GM08714 (cell line): ENCODE results near the gene ASH1L.

Experiments
- H3K4me3 ChIP-seq: fragments of 200-500 bp; sonication (Bioruptor generic); 2 replicates; pipeline ENCODE4 v1.5.1; 2014; ENCODE audit warnings: mild to moderate bottlenecking, low read length, inconsistent platforms
- ZNF274 ChIP-seq: IDR thresholded peaks from 2 replicates; pipeline ENCODE4 v1.6.1; 2012; ENCODE audit warnings: mild to moderate bottlenecking, low read depth, low read length

ASH1L gene

GRCh38 chr1:155485222-155485621 lies 77.4 kb downstream of the ASH1L start:
- TF ChIP-seq ZNF274, result no peak
- no peak overlapping the region for H3K4me3 ChIP-seq

DNA sequence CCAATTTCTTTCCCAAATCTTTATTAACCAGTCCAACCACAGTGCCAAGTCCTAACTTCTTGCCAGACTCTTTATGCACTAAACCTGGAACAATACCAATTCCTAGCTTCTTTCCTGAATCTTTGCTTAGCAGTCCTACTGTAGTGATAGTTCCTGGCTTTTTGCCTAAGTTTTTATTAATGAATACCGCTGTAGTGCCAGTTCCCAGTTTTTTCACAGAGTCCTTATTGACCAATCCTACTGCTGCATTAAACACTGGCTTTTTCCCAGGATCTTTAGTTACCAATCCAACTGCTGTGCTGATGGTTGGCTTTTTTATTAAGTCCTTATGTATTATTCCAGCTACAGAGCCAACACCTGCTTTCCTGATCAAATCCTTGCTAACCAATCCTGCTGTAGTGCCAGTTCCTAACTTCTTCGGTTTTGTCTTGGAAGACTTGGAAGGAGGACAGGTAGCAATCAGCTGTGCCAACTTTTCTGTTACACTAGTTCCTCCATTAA lies 80.8 kb downstream of the ASH1L start:
- H3K4me3 ChIP-seq, result no peak overlapping the region
- no peak for TF ChIP-seq ZNF274

DNA sequence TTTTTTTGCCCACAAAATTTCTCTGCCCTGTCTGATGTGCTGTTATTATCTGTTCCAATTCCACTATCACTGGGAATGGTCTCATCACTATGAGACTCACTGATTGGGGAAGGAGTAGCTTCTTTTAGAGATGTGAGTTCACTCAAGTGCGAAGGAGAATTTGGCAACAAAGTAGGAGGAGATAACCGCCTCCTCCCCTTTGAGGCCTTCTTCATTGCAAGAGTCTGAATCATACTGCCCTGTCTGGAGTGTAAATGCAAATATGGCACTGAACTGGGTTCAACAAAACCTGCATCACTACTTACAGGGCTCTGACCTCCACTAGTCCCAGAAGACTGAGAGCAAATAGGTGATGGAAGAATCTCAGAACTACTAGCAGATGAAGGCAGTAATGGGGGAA lies 83.4 kb downstream of the ASH1L start:
- no peak overlapping the region for H3K4me3 ChIP-seq
- no peak for TF ChIP-seq ZNF274

- H3K4me3 ChIP-seq, result no peak overlapping the region
Observed at GRCh38 chr1:155478270-155478852, 84.2 kb downstream of the ASH1L start.

DNA sequence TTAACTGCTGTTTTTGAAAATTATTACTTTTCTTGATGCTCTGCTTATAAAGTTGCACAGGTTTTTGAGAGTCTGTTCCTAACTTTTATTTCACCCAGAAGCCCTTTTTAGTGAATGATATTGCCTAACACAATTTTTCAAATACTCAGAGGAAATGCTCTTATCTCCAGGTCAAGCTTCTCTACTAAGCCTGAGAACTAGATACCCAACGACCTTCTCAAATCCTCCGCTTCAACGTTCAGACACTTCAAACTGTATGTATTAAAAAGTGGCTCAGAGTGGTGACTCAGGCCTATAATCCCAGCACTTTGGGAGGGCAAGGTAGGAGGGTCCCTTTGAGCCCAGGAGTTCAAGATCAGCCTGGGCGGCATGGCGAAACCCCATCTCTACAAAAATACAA lies 88.5 kb downstream of the ASH1L start:
- no peak for TF ChIP-seq ZNF274
- H3K4me3 ChIP-seq, result no peak overlapping the region

More at GRCh38 chr1:155478270-155478852, 84.2 kb downstream of the ASH1L start:
- TF ChIP-seq ZNF274, result no peak

DNA sequence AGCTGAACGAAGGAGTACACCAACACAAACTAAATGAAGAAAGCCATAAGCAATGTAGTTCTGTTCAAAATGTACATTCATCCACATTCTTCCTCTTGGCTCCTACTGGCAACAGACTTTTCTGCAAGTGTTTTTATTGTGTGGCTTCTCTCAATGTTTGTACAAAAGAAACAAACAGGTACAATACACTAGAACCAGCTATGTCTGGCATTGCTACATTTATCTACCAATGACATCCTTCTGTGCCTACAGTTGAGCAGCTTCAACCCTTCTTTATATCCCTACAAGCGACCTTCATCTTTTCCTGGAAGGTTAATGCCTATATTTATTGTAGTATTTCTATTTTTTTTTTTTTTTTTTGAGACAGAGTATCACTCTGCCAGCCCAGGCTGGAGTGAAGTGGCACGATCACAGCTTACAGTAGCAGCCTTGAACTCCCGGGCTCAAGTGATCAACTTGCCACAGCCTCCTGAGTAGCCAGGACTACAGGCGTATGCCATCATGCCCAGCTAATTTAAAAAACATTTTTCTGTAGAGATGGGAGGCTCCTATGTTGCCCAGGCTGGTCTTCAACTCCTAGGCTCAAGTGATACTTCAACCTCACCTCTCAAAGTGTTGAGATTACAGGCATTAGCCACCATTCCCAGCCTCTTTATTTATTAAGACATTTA lies 89.3 kb downstream of the ASH1L start:
- no peak overlapping the region for H3K4me3 ChIP-seq
- no peak for TF ChIP-seq ZNF274

DNA sequence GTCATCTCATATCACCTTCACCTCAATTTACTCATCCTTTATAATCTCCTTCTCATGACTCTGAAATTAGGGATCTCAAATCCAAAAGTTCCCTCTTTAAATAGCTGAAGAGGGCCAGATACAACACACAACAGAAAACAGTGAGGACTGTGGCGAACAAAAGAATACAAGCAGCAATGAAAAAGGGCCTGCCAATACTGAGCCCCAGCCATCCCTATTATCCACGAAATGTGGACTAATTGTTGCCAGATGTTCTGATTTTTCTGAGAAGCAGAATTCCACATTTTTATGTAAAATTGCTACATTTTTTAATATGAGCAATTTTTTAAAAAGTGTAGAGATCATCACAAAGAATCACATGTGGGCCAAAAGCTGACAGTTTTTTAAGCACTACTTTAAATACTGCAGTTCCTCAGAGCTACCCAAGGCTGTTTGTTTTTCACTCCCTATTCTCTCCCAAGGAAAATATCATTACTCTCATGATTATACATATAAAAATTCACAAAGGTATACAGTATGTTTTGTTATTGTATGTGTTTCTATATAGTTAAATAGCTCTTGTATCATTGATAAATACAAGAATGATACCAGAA lies 90.0 kb downstream of the ASH1L start:
- H3K4me3 ChIP-seq, result no peak overlapping the region
- no peak for TF ChIP-seq ZNF274

DNA sequence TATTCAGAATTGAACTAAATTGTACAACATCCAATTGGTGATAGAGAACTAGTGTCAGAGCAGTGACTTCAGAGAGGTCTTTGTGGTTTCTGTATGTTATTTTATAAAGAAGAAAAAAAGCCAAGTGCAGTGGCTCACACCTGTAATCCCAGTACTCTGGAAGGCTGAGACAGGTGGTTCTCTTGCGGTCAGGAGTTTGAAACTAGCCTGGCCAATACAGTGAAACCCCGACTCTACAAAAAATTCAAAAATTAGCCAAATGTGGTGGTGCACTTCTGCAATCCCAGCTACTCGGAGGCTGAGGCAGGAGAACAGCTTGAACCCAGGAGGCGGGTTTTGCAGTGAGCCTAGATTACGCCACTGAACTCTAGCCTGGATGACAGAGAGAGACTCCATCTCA lies 90.7 kb downstream of the ASH1L start:
- no peak overlapping the region for H3K4me3 ChIP-seq
- no peak for TF ChIP-seq ZNF274

- no peak overlapping the region for H3K4me3 ChIP-seq
- no peak for TF ChIP-seq ZNF274
Observed at GRCh38 chr1:155471026-155471425, 91.6 kb downstream of the ASH1L start.

DNA sequence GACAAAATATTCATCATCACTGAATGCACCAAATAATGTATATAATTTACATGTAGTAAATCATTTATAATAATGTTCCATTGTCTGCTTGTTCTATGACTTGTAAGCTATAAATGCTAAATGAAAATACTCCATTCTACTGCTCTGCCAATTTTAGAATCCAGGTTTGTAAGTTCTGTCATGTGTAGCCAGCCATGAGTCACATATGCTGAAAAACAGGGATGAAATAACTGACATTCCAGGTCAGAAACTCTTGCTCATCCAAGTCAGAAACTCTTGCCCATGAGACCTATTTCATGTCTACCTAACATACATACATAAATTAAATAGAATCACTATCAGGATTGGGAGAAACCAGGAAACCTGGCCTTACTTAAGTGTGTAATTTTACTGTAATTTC lies 95.6 kb downstream of the ASH1L start:
- no peak for TF ChIP-seq ZNF274
- H3K4me3 ChIP-seq, result no peak overlapping the region

DNA sequence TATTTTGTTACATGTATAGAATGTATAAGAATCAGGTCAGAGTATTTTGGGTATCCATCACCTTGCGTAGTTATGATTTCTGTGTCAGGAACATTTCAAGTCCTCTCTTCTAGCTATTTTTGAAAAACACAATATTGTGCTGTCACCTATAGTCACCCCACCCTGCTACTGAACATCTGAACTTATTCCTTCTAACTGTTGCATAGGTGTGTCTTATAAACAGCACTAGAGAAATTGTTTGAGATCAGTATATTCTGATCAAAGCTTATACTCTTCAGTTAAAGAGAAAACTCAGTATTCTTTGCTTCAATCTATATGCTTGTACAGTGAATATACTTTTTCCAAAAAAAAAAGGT lies 96.0 kb downstream of the ASH1L start:
- TF ChIP-seq ZNF274, result no peak
- H3K4me3 ChIP-seq, result no peak overlapping the region

GRCh38 chr1:155463865-155464650 lies 98.5 kb downstream of the ASH1L start:
- TF ChIP-seq ZNF274, result no peak
- no peak overlapping the region for H3K4me3 ChIP-seq

DNA sequence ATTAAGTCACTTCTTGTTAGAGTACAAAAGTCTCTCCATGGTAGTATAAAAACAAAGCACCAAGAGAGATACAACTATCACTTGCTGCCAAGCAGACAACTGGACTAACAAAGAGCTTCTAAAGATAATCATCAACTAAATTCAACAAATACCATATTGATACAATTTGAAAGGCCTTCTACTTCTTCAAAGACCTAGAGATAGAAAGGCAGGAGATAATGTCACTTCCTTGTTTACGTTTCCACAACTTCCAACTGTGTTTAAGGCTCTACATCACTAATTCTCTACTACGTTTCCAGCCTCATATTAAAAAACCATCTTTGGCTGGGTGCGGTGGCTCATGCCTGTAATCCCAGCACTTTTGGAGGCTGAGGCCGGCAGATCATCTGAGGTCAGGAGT lies 104.5 kb downstream of the ASH1L start:
- H3K4me3 ChIP-seq, result no peak overlapping the region
- TF ChIP-seq ZNF274, result no peak

DNA sequence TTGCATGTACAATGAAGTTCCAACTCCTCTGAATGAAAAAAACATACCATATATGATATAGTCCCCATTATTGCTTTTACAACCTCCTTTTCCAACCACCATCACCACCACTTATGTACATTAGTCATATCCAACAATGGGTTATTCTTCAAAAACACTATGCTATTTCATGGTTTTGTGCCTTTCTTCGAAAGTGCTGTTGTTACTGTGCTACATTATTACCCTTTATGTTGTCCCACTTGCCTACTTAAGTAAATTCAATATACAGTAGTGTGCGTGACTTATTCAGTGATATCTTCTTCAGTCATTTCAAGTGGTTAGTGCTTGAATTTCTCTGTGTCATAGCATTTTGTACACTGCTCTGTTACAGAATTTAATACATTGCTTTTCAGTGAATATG lies 105.3 kb downstream of the ASH1L start:
- TF ChIP-seq ZNF274, result no peak

More for the DNA sequence above, 105.3 kb downstream of the ASH1L start:
- no peak overlapping the region for H3K4me3 ChIP-seq
